RWPE1 (cell line): ENCODE measurements around the gene SLC35F3.

Source experiments
- CTCF ChIA-PET: fragments of 350-600 bp; sonication (Branson Sonifier 250); formaldehyde crosslinking; extraction: SDS; loops from one replicate; lab custom pipeline; 2021; lab: Yijun Ruan, JAX
- POLR2A ChIA-PET: fragments of 400-600 bp; formaldehyde crosslinking; extraction: SDS; loops from one replicate; lab custom pipeline; 2020; ENCODE audit warnings: antibody characterized with exemption; ENCODE audit not compliant: low non-redundant PET; lab: Yijun Ruan, JAX
- DNase-seq: peaks from one replicate; pipeline ENCODE4 v3.0.0; 2012; ENCODE audit warnings: low spot score
- H3K27ac ChIP-seq: fragments of 450-650 bp; 2 replicates; pipeline ENCODE4 v1.5.1; 2017
- TF ChIP-seq, protein P1 (sequence below): fragments of 450-650 bp; conservative IDR thresholded peaks from 2 replicates; pipeline ENCODE4 v1.5.1; 2017; ENCODE audit warnings: low read depth, mild to moderate bottlenecking

Gene SLC35F3

GRCh38 chr1:234040446-234041317 lies 136.2 kb downstream of the SLC35F3 start:
- ChIA-PET POLR2A (no interaction called here), CTCF (no interaction called here)
- TF ChIP-seq, protein P1, sequence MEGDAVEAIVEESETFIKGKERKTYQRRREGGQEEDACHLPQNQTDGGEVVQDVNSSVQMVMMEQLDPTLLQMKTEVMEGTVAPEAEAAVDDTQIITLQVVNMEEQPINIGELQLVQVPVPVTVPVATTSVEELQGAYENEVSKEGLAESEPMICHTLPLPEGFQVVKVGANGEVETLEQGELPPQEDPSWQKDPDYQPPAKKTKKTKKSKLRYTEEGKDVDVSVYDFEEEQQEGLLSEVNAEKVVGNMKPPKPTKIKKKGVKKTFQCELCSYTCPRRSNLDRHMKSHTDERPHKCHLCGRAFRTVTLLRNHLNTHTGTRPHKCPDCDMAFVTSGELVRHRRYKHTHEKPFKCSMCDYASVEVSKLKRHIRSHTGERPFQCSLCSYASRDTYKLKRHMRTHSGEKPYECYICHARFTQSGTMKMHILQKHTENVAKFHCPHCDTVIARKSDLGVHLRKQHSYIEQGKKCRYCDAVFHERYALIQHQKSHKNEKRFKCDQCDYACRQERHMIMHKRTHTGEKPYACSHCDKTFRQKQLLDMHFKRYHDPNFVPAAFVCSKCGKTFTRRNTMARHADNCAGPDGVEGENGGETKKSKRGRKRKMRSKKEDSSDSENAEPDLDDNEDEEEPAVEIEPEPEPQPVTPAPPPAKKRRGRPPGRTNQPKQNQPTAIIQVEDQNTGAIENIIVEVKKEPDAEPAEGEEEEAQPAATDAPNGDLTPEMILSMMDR: no peak
- DNase-seq: peak; percentile 59
- H3K27ac ChIP-seq: peak overlapping the region; percentile 44; the same call in 1 of the 2 replicates

GRCh38 chr1:234044079-234044478 lies 139.6 kb downstream of the SLC35F3 start:
- TF ChIP-seq, protein P1: no peak
- no peak for DNase-seq
- ChIA-PET CTCF (interaction anchor here (0.7 kb wide), 1 partner anchor 86 kb away, joined by 4 read pairs; no protein-coding TSS in a partner anchor), POLR2A (no interaction called here)
- no peak overlapping the region for H3K27ac ChIP-seq

DNA sequence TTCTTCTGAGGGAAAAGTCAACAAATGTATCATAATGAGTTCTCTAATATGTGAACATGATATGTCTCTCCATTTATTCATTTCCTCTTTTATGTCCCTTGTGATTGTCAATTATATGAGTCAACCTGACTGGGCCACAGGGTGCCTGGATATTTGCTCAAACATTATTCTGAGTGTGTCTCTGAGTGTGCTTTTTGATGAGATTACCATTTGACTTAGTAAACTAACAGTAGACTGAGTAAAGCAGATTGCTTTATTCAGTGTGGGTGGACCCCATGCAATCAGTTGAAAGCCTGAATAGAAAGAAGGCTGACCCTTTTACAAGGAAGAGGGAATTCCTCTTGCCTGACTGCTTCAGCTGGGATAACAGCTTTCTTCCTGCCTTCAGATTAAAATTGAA lies 142.6 kb downstream of the SLC35F3 start:
- ChIA-PET POLR2A (no interaction called here), CTCF (no interaction called here)
- no peak for DNase-seq
- H3K27ac ChIP-seq: no peak overlapping the region
- TF ChIP-seq, protein P1: no peak

DNA sequence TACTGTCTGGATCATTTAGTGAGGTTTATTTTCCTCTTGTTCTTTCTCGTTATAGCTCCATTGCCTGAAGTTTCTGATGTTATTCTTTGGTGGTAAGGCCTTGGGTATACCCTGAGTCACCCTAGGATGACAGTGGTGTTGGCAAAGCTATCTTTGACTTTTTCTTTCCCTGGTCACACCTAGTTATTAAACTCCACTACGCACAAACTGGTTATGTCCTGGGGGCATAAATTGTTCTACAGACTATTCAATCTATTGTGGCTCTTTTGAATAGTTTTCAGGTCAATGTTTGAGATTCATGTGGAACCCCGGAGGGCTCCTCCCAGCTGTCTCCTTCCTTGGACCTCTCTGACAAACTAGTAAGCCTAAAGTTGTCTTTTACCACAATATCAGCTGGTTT lies 157.7 kb downstream of the SLC35F3 start:
- ChIA-PET CTCF (interaction anchor here (0.6 kb wide), 2 partner anchors 90 to 415 kb away, joined by 3 read pairs; no protein-coding TSS in a partner anchor), POLR2A (interaction anchor here (0.7 kb wide), 1 partner anchor 142 kb away, joined by 3 read pairs; no protein-coding TSS in a partner anchor)
- H3K27ac ChIP-seq: no peak overlapping the region
- TF ChIP-seq, protein P1: no peak
- DNase-seq: peak; percentile 24

- TF ChIP-seq, protein P1: peak; percentile 83
- ChIA-PET POLR2A (no interaction called here), CTCF (interaction anchor here (0.6 to 1.4 kb wide), 11 partner anchors 30 to 1623 kb away, joined by 3 to 8 read pairs (median 3); partner anchors contain the start of gene MAP3K21)
- DNase-seq: peak; percentile 74
- no peak overlapping the region for H3K27ac ChIP-seq
These were observed 161.4 kb downstream of the SLC35F3 start for GRCh38 chr1:234065794-234066447.

GRCh38 chr1:234067581-234068337 lies 163.3 kb downstream of the SLC35F3 start:
- ChIA-PET POLR2A (no interaction called here), CTCF (interaction anchor here (0.6 to 1.3 kb wide), 4 partner anchors 127 to 627 kb away, joined by 3 to 5 read pairs (median 4); no protein-coding TSS in a partner anchor)
- TF ChIP-seq, protein P1: no peak
- no peak for DNase-seq
- no peak overlapping the region for H3K27ac ChIP-seq
